Suprapubic skin (tissue), 4 donors: ENCODE data around the gene SETBP1.

Experiments used
- CTCF ChIP-seq, 2 donors: fragments of 200-600 bp in 1 of 2; fragments of 450-650 bp in 1 of 2; sonication (generic) in 1 of 2; IDR thresholded peaks; one replicate each; pipeline ENCODE4 v1.5.1; 2016 to 2019; ENCODE audit warnings: antibody characterized with exemption in 2 of 2, mild to moderate bottlenecking in 1 of 2, moderate library complexity in 1 of 2
- POLR2A ChIP-seq, 2 donors: fragments of 450-650 bp; IDR thresholded peaks; one replicate each; pipeline ENCODE4 v1.6.1; 2017; ENCODE audit warnings: antibody characterized with exemption in 2 of 2, mild to moderate bottlenecking in 2 of 2, moderate library complexity in 2 of 2
- POLR2AphosphoS5 ChIP-seq, 3 donors: sonication (generic); formaldehyde crosslinking; IDR thresholded peaks; one replicate each; pipeline ENCODE4 v1.6.1; 2017; ENCODE audit warnings: antibody characterized with exemption in 3 of 3

GRCh38 chr18:45055811-45056210 is 375.1 kb downstream of the SETBP1 start:
- TF ChIP-seq CTCF (IDR thresholded peaks at IDR 0.05) (no peak), POLR2AphosphoS5 (IDR thresholded peaks at IDR 0.05) (no peak), POLR2A (IDR thresholded peaks at IDR 0.05) (no peak)
